Measurements from ENCODE around the gene SPATA31D4.
"Not testable (repeated sequence)": the region's sequence is repeated elsewhere in the genome, so short reads cannot be mapped to it uniquely, and the experiment has no call there.

SPATA31D4 gene

GRCh38 chr9:81928305-81928704 is at the start of gene SPATA31D4:
Gene SPATA31D4 (plus strand): TSS chr9:81928428. CDS start chr9:81928514, 86 bp downstream.
- in situ Hi-C loops (cut with MboI; ENCODE audit: low sequenced_read_pairs) = not testable (repeated sequence)

GRCh38 chr9:81878530-81878929 is 49.7 kb upstream of the SPATA31D4 start:
- in situ Hi-C loops (cut with MboI; ENCODE audit: low sequenced_read_pairs) = no loop called here

GRCh38 chr9:81879501-81879916 is 48.7 kb upstream of the SPATA31D4 start:
- in situ Hi-C loops (cut with MboI; ENCODE audit: low sequenced_read_pairs) = no loop called here

GRCh38 chr9:81885602-81886001 is 42.6 kb upstream of the SPATA31D4 start:
- in situ Hi-C loops (cut with MboI; ENCODE audit: low sequenced_read_pairs) = no loop called here

- in situ Hi-C loops (cut with MboI; ENCODE audit: low sequenced_read_pairs) = no loop called here
Observed at GRCh38 chr9:81886665-81887064, 41.6 kb upstream of the SPATA31D4 start.

GRCh38 chr9:81890104-81890503 is 38.1 kb upstream of the SPATA31D4 start:
- in situ Hi-C loops (cut with MboI; ENCODE audit: low sequenced_read_pairs) = no loop called here

- in situ Hi-C loops (cut with MboI; ENCODE audit: low sequenced_read_pairs) = no loop called here
Observed at GRCh38 chr9:81892440-81892839, 35.8 kb upstream of the SPATA31D4 start.

- in situ Hi-C loops (cut with MboI; ENCODE audit: low sequenced_read_pairs) = no loop called here
Observed at GRCh38 chr9:81893929-81894328, 34.3 kb upstream of the SPATA31D4 start.

GRCh38 chr9:81894891-81895290 is 33.3 kb upstream of the SPATA31D4 start:
- in situ Hi-C loops (cut with MboI; ENCODE audit: low sequenced_read_pairs) = no loop called here

- in situ Hi-C loops (cut with MboI; ENCODE audit: low sequenced_read_pairs) = no loop called here
Observed at GRCh38 chr9:81896070-81896469, 32.2 kb upstream of the SPATA31D4 start.

GRCh38 chr9:81898851-81899250 is 29.4 kb upstream of the SPATA31D4 start:
- in situ Hi-C loops (cut with MboI; ENCODE audit: low sequenced_read_pairs) = no loop called here

- in situ Hi-C loops (cut with MboI; ENCODE audit: low sequenced_read_pairs) = no loop called here
Observed at GRCh38 chr9:81902196-81902595, 26.0 kb upstream of the SPATA31D4 start.

- in situ Hi-C loops (cut with MboI; ENCODE audit: low sequenced_read_pairs) = no loop called here
Observed at GRCh38 chr9:81902626-81903025, 25.6 kb upstream of the SPATA31D4 start.

- in situ Hi-C loops (cut with MboI; ENCODE audit: low sequenced_read_pairs) = no loop called here
Observed at GRCh38 chr9:81906671-81907070, 21.6 kb upstream of the SPATA31D4 start.

GRCh38 chr9:81912135-81912534 is 16.1 kb upstream of the SPATA31D4 start:
- in situ Hi-C loops (cut with MboI; ENCODE audit: low sequenced_read_pairs) = no loop called here

- in situ Hi-C loops (cut with MboI; ENCODE audit: low sequenced_read_pairs) = no loop called here
Observed at GRCh38 chr9:81915801-81916505, 12.3 kb upstream of the SPATA31D4 start.

GRCh38 chr9:81918507-81918906 is 9.7 kb upstream of the SPATA31D4 start:
- in situ Hi-C loops (cut with MboI; ENCODE audit: low sequenced_read_pairs) = not testable (repeated sequence)

- in situ Hi-C loops (cut with MboI; ENCODE audit: low sequenced_read_pairs) = not testable (repeated sequence)
Observed at GRCh38 chr9:81930147-81930546, 1.9 kb downstream of the SPATA31D4 start.

- in situ Hi-C loops (cut with MboI; ENCODE audit: low sequenced_read_pairs) = not testable (repeated sequence)
Observed at GRCh38 chr9:81933547-81933946, 5.3 kb downstream of the SPATA31D4 start.

GRCh38 chr9:81943393-81943792 is 15.2 kb downstream of the SPATA31D4 start, which contains the start of gene SPATA31D3:
Gene SPATA31D3 (plus strand): TSS chr9:81943500. CDS start chr9:81943586, 86 bp downstream.
- in situ Hi-C loops (cut with MboI; ENCODE audit: low sequenced_read_pairs) = not testable (repeated sequence)

- in situ Hi-C loops (cut with MboI; ENCODE audit: low sequenced_read_pairs) = not testable (repeated sequence)
Observed at GRCh38 chr9:81948650-81949049, 20.4 kb downstream of the SPATA31D4 start.

GRCh38 chr9:81953096-81953495 is 24.9 kb downstream of the SPATA31D4 start:
- in situ Hi-C loops (cut with MboI; ENCODE audit: low sequenced_read_pairs) = no loop called here

- in situ Hi-C loops (cut with MboI; ENCODE audit: low sequenced_read_pairs) = no loop called here
Observed at GRCh38 chr9:81955625-81956024, 27.4 kb downstream of the SPATA31D4 start.

Data from HL-60/S4 treated with retinoic acid at 250 ng/mL for 4 days and 3 days (cell line).